Hematopoietic multipotent progenitor cell treated with erythropoietin and hydrocortisone succinate and interleukin-3 and kit ligand, for 15 days (in vitro differentiated cells): ENCODE measurements around the gene LKAAEAR1.
"Not testable (repeated sequence)": the region's sequence is repeated elsewhere in the genome, so short reads cannot be mapped to it uniquely, and the experiment has no call there.

Experiments
- DNase-seq: peaks from one replicate; pipeline ENCODE4 v3.0.0-alpha.2; 2015; ENCODE audit warnings: low spot score

LKAAEAR1 gene

DNA sequence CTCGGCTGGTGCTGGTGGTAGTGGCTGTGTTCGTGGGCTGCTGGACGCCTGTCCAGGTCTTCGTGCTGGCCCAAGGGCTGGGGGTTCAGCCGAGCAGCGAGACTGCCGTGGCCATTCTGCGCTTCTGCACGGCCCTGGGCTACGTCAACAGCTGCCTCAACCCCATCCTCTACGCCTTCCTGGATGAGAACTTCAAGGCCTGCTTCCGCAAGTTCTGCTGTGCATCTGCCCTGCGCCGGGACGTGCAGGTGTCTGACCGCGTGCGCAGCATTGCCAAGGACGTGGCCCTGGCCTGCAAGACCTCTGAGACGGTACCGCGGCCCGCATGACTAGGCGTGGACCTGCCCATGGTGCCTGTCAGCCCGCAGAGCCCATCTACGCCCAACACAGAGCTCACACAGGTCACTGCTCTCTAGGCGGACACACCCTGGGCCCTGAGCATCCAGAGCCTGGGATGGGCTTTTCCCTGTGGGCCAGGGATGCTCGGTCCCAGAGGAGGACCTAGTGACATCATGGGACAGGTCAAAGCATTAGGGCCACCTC, 14.3 kb upstream of the LKAAEAR1 start:
- DNase-seq = no peak

DNA sequence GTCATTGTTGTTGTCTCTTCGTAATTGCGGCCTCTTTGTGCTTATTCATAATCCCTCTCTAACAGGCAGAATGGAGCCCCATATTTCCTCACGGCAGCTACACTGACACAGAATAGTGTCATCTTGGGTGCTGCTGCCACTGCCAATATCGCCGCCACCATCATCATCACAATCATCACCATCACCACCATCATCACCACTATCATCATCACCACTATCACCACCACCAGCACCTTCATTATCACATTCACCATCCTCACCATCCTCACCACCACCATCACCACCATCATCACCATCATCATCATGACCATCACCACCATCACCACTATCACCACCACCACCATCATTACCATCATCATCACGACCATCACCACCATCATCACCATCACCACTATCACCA, 12.3 kb upstream of the LKAAEAR1 start:
- no peak for DNase-seq

DNA sequence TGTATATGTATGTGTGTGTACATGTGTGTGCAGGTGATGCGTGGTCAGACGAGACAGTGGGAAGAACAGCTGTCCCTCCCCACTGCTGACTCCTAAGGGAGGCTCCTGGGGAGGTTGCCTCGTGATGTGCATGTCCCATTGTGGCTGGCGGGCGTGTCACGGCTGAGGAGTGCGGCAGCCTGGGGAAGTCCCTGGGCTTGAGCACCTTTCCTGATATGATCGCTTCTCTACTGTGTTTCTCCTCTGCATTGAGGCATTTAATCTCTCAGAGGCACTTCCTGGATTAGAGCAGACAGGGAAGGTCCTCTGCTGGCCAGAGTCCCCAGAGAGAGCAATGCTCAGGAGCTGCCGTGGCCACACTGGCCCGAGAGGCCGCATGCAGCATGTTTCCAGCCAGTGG, 11.7 kb upstream of the LKAAEAR1 start:
- no peak for DNase-seq

DNA sequence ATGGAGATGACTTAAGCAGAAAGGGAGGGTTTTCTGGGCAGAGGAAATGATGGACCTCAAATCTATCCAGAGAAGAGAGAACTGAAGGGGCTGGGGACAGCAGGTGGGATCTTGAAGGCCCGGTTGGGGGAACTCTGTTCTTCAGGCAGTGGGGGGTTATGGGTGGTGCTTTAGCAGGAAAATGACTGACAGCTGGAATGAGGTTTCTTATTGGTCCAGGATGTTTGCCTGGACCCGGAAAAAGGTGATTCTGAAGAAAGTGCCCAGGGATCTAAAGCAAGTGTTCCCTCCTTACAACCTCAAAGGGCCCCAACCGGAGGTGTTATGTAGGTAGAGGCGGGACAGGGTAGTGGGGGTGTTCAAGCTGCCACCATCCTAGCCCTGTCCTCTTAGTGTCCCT, 11.3 kb upstream of the LKAAEAR1 start:
- no peak for DNase-seq

DNA sequence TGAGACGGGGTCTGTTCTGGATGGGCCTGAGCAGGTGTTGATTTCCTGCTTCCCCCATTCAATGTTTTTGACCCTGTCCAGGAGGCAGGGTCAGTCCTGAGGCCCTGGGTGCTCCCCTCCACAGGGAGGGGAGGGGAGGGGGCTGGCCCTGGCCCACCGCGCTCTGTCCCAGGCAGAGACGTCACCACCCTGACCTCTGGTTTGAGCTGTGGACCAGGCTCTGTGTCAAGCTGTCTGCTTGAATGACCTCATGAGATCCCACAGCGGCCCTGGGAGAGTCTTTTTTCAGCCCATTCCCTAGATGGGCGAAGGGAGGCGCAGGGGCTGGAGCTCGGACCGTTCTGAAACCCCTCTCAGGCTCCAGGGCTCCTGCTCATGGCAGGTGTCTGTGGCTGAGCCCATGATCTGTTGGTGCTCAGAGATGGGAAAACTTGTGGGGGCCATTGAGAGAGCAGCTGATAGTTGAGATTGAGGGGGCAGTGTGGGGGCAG, 8.9 kb upstream of the LKAAEAR1 start:
- DNase-seq = no peak

DNA sequence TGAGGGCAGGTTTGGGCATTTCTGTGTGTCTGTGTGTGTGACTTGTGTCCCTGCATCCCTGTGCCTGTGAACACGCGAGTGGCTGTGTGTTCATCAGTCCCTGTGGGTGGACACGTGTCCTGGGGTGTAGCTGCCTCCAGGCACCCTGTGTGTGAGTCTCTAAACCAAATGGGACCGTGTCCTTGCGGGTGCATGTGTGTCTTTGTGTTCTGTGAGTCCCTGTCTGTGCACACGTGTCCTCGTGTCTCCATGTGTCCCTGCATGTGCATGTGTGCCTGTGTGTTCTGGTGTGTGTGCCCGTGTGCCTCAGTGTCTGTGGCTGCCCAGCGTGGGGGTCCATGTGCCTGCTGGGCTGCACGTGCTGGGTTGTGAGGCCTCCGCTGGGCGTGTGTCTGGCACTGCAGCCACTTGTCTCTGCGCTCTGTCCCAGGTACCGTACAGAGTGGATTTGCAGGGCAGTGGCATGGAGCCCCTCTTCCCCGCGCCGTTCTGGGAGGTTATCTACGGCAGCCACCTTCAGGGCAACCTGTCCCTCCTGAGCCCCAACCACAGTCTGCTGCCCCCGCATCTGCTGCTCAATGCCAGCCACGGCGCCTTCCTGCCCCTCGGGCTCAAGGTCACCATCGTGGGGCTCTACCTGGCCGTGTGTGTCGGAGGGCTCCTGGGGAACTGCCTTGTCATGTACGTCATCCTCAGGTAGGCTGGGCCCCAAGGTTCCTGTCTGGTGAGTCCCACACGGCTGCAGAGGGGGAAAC, 8.2 kb upstream of the LKAAEAR1 start:
- DNase-seq = no peak

DNA sequence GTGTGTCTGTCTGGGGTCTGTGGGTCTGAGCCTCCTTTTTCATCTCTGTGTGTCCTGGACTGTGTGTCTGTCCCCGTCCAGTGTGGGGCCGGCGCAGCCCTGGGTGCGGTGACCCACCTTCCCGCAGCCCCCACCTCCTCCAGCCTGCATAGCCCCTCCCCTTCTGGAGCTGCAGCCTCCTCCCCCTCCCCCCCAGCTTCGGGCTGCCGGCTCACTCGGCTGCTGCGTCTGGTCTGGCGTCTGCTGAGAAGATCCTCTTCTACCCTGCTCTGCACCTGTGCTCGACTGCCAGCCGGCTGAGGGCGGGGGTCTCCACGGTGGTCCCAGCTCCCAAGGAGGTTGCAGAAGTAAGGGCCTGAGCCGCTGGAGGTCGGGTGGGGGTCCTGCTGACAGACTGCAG, 7.6 kb upstream of the LKAAEAR1 start:
- DNase-seq = no peak

DNA sequence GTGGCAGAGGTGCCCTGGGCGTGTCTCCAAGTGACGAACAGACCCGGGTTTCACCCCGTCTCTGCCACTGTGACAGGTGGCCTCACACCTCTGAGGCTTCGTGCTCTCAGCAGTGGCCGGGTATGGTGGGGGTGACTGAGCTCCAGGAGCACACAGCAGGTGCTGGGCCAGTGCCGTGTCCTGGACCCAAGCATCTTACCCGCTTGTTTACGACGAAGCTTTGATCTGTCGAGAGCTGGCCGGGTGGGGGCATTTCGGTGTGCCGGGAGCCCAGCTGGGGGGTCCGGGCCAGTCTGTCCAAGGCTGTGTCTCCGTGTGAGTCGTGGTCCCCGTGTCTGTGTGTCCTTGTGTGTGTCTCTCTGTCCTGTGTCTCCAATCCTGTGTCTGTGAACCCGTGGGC, 7.1 kb upstream of the LKAAEAR1 start:
- DNase-seq = no peak

DNA sequence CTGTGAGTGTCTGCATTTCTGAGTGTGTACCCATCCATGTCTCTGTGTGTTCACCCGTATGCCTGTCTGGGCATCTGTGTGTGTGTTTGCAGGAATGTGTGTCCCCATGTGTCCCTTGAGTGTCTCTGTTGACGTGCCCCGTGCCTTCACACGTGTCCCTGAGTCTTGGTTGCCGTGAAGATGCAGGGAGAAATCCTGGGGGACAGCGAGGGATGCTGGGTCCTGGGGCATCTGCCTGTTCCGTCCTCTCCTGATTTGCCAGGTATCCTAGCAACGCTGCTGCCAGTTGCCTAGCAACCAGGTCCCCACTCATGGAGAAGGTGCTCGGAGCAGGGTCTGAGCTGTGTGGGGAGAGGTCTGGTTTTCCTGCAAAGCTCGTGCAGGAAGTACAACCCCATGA, 6.0 kb upstream of the LKAAEAR1 start:
- DNase-seq = no peak

DNA sequence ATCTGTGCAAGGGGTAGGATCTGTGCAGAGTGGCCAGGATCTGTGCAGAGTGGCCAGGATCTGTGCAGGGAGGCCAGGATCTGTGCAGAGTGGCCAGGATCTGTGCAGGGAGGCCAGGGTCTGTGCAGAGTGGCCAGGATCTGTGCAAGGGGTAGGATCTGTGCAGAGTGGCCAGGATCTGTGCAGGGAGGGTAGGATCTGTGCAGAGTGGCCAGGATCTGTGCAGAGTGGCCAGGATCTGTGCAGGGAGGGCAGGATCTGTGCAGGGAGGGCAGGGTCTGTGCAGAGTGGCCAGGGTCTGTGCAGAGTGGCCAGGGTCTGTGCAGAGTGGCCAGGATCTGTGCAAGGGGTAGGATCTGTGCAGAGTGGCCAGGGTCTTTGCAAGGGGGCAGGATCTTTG, 4.4 kb upstream of the LKAAEAR1 start:
- DNase-seq = not testable (repeated sequence)

DNA sequence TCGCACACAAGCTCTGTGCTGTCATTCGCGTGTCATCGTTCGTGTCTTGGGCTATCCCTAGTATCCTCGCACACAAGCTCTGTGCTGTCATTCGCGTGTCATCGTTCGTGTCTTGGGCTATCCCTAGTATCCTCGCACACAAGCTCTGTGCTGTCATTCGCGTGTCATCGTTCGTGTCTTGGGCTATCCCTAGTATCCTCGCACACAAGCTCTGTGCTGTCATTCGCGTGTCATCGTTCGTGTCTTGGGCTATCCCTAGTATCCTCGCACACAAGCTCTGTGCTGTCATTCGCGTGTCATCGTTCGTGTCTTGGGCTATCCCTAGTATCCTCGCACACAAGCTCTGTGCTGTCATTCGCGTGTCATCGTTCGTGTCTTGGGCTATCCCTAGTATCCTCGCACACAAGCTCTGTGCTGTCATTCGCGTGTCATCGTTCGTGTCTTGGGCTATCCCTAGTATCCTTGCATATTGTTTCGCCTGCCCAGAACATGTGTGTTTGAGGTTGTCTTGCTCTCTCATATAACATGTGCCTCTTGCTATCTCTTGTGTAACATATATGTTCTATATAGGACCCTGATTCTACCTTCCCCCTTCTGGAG, 3.1 kb upstream of the LKAAEAR1 start:
- DNase-seq = not testable (repeated sequence)

DNA sequence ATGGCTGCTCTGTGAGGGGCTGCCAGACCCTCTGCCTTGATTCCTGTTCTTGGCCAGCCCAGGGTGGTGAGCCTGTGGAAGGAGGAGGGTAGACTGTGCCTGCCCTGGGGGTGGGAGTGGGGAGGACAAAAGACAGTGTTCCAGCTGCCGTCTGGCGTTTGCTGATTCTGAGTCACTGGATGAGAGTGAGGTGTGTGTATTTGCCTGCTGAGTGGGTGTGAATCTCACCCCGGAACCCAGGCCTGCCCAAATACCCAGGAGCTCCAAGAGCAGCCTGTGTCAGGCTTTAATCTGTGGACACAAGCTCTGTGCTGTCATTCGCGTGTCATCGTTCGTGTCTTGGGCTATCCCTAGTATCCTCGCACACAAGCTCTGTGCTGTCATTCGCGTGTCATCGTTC, 2.6 kb upstream of the LKAAEAR1 start:
- DNase-seq = no peak

DNA sequence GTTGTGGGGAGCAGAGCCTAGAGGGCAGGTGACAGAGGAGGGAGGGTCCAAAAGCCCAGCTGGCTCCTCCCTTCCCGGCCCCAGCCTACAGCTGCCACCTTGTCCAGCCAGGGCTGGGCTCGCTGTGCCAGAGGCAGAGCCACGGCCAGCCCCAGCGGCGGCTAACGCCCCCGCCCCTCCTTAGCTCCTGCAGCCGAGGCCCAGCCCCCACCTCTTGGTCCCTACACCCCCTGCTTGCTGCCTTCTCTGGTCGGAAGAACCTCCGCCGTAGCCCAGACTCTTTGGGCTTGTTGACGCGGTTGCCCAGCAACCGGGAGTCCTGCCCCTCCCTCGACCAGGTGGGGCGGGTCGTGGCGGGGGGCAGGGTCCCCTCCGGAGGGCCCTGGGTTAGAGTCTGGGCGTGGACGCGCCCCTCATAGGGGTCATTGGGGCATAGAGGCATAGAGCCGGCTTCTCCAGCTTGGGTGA, 521 bp upstream of the LKAAEAR1 start:
- DNase-seq = no peak

DNA sequence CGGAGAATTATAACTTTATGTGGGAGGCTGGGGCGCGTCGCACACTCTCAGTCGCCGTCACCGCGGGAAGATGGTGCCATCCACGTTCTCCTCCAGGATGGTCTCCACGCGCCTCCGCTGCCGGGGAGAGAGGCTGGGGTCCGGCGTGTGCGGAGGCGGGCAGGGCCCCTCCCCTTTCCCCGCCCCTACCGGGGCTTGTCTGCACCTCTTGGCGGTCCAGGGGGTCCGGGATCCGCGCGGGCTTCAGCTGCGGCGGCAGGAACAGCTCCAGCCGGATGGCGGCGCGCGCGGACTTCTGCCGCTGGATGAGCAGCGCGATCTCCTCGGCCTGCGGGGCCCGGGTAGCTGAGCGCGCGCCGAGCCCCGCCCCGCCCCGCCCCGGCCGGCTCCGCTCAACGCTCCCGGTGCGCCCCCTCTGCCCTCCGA, 807 bp downstream of the LKAAEAR1 start:
- DNase-seq = no peak

DNA sequence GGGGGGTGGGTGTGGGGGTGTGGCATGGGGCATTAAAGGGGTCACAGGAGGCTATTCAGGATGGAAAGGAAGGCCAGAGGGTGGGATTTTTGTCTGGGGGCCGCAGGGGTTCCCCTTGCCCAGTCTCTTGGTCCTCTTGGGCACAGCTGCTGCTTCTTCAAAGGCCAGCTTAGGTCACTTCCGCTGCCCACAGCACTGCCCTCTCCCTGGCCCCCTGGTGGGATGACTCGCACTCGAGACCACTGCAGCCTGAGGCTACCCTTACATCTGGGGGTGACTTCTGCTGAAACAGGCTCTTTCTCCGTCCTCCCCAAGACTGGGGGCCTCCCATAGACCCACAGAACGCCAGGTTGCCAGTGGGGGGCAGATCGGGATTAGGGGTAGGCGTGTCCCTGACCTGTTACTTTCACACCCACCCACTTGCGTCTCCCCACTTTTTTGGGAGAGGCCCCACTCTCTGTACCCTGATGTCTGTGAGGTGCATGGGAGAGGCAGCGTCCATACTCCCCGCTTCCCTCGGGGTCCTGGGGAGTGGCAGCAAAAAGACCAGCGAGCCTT, 1.3 kb downstream of the LKAAEAR1 start:
- DNase-seq = no peak

DNA sequence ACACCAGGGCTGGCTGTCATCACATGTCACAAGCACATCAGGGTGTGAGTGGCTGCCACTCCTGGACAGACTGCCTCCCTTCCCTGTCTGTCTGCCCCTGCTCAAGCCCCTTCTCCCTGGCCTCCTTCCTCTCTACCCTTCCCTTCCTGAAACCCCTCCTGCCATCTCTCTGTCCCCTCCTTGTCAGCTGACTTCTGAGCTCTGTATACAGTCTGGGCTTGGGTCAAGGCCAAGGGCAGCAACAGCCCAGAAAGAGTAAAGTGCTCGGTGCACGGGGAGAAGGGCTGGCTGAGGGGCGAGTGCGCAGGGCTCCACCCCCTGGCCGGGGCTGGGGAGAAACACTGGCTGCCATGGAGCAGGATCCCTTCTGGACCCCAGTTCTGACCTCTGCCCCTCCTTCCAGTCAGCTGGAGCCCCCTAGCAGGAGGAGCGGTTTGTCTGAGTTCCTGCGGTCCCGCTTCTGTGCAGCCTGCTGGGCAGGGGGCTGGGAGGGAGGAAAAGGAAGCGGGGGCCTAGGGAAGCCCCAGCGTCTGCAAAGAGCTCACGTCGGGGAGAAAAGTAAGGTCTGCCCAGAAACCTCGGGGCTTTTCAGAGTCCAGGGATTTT, 2.0 kb downstream of the LKAAEAR1 start:
- no peak for DNase-seq

DNA sequence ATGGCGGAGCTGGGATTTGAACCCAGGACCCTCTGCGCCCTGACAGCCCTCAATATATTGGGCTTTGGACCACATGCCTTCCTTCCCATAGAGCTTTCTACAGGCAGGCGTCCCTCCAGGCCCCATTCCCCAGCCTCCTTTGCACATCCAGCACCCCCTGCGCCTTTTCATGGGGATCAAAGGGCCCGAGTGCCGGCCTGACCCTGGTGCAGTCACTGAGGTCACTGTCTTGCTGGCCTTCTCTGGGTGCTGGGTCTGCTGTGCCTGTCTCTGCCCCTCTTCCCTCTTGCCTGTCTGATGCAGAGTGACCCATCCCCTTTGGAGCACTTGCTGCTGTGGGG, 2.6 kb downstream of the LKAAEAR1 start:
- DNase-seq = no peak

DNA sequence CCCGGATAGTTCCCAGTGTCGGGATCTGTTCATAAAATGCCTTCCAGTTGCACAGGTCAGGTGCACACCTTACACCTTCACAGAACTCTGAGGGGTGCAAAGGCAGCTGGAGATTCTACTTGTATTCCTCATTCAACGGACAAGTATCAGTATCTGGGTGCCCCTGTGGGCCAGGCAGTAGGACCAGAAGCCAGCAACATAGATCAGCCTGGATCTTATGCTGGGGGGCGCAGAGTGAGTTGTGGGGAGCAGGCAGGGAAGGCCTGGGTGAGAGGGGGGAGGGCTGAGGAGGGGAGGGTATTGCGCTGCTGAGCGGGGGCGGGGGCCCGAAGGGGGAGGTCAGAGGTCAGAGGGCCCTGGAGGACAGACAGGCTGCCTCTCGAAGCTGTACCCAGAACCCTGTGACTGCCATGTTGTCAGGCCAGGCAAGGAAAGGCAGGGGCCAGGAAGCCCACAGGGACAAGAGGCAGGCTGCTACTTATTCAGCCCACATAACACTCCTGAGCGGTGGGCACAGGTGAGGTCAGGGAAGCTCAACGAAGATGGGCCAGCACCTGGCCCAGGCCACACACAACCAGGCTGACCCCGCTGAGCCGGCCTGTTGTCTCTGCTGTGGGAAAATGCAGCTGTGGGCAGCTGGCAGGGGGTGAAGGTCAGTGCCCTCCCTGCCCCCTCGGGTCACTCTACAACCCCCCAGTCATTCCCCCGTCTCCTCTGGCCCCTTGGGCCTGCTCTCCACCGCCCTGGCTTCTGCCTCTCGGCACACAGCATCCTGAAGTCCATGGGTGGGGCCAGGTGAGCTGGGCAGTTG, 3.2 kb downstream of the LKAAEAR1 start:
- no peak for DNase-seq

DNA sequence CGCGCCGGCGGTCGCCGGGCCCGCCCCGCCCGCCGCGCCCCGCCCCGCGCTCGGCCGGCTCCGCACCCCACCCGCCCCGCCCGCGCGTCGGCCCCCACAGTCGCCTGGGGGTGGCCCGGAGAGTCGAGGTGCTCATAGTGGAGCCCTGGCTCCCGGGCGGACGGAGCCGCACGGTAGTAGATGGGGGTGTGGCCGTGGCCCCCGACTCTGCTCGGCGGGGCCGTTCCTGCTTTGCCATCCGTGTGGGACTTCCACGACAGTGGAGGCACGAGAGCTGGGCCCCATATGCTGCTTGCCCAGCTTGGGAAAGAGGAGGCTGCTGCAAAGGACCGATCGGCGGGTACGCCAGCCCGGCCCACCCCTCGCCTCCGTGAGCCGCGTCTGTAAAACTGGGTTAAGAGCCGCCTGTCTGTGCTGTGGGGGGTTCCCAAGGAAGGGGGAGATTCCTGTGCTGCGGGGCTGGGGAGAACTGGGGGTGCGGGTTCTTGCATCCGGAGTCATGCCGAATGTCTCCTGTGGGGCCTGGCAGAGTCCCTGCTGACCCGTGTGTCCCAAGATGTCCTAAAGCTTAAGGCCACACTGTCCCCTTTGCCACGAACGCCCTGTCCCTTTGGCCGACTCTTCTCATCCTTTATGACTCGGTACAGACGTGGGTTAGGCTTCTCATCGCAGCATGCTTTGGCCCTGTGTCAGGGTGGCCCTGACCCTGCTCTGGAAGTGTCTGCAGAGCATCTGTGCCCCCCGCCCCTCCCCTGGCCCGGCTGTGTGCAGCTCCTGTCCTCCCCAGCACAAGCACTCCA, 4.0 kb downstream of the LKAAEAR1 start, which contains the start of gene OPRL1:
OPRL1 (plus strand) TSS at position 70 of the 800 bp plus-strand sequence. CDS start 12,639 bp downstream, outside the sequence.
- DNase-seq = no peak

DNA sequence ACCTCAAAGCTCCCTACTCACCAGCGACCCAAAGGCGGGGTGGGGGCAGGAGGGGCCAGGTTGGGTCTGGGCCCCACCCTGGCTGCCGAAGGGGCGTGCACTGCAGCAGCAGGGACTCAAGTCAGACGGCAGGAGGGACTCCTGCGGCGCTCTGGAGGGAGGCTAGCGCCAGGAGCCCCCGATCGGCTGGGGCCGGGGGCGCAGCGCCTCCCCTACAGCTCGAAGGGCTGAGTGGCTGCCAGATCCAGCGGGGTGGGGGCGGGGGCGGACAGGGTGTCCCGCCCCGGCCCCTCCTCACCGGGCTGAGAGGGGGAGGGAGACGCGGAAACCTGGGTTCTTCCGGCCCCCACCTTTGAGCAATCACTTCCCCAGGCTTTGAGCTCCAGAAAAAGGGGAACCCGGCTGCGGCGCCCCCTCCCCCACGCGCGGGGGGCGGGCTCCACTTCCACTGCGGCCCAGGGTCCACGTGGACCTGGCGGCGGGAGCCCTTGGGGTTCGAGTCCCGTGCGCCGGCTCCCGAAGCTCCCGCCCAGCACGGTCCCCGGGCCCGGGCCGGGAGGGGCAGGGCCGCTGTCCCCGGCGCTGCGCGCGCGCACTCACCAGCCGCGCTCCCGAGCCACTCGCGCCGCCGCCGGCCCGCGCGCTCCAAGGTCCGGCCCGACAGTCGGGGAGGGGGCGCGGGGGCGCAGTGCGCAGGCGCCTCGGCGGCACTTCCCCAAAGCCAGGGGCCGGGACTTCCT, 4.8 kb downstream of the LKAAEAR1 start, which contains the start of gene RGS19:
RGS19 (minus strand) TSS at position 246 of the 740 bp plus-strand sequence. CDS start 2,632 bp downstream, outside the sequence.
- DNase-seq = no peak
